Upper lobe of right lung (tissue), 1 donor: ENCODE results near the gene ISG20. TPM values are rescaled to one million over a fixed set of nuclear protein-coding genes. Genes with fewer than 3 reads are reported as not detected.

Experiments used
- ATAC-seq: fragments of 200-7000 bp; cut with Tn5 transposase; one replicate; pipeline ENCODE4 v1.9.1; 2020; ENCODE audit warnings: mild to moderate bottlenecking, moderate library complexity
- DNase-seq: peaks from one replicate; pipeline ENCODE4 v3.0.0-alpha.2; 2020
- H3K27ac ChIP-seq: fragments of 200-600 bp; one replicate; pipeline ENCODE4 v1.8.0; 2022
- H3K27me3 ChIP-seq: fragments of 200-600 bp; one replicate; pipeline ENCODE4 v1.8.0; 2022; ENCODE audit warnings: mild to moderate bottlenecking
- H3K36me3 ChIP-seq: fragments of 200-600 bp; one replicate; pipeline ENCODE4 v1.8.0; 2022
- H3K4me1 ChIP-seq: fragments of 200-600 bp; one replicate; pipeline ENCODE4 v1.8.0; 2022
- H3K4me3 ChIP-seq: fragments of 200-600 bp; one replicate; pipeline ENCODE4 v1.8.0; 2022; ENCODE audit warnings: mild to moderate bottlenecking
- H3K9me3 ChIP-seq: fragments of 200-600 bp; one replicate; pipeline ENCODE4 v1.8.0; 2022
- intact Hi-C: fragments of 100-400 bp; cut with DNase I; formaldehyde crosslinking; loops from one replicate; pipeline ENCODE4 v1.11.0; 2022
- total RNA-seq: library from RNA; stranded (reverse); fragmentation: NEBNext Ultra II Directional; extraction: Animal tissue kit (Norgen Biotek cat#: 25700); gene quantifications from one replicate; pipeline ENCODE4 v1.2.1, GENCODE V29; 2021
- TF ChIP-seq, protein P1 (sequence below): fragments of 200-600 bp; IDR thresholded peaks from one replicate; pipeline ENCODE4 v1.8.0; 2022; ENCODE audit warnings: antibody characterized with exemption
- donor health status: DM: no; HTN: yes; CAD: no; lungs with severe emphysema.

The ISG20 gene
- total RNA-seq, 1 donor from 2014 or later, result 34.9 TPM

GRCh38 chr15:88651971-88652370 lies 13.2 kb downstream of the ISG20 start:
- Histone ChIP-seq H3K9me3 (no peaks in the 10 kb centered on the region), H3K27me3 (no peaks in the 10 kb centered on the region), H3K4me1 (peaks cover 28% of the 10 kb centered on the region), H3K36me3 (no peaks in the 10 kb centered on the region), H3K27ac (no peak overlapping the region), H3K4me3 (no peak overlapping the region)
- no peak for DNase-seq
- intact Hi-C loops, result no loop called here
- TF ChIP-seq, protein P1, sequence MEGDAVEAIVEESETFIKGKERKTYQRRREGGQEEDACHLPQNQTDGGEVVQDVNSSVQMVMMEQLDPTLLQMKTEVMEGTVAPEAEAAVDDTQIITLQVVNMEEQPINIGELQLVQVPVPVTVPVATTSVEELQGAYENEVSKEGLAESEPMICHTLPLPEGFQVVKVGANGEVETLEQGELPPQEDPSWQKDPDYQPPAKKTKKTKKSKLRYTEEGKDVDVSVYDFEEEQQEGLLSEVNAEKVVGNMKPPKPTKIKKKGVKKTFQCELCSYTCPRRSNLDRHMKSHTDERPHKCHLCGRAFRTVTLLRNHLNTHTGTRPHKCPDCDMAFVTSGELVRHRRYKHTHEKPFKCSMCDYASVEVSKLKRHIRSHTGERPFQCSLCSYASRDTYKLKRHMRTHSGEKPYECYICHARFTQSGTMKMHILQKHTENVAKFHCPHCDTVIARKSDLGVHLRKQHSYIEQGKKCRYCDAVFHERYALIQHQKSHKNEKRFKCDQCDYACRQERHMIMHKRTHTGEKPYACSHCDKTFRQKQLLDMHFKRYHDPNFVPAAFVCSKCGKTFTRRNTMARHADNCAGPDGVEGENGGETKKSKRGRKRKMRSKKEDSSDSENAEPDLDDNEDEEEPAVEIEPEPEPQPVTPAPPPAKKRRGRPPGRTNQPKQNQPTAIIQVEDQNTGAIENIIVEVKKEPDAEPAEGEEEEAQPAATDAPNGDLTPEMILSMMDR, result no peak
- ATAC-seq, result no peak

GRCh38 chr15:88652456-88653199 lies 13.8 kb downstream of the ISG20 start:
- no peak for ATAC-seq
- TF ChIP-seq, protein P1, result no peak
- Histone ChIP-seq H3K27me3 (no peaks in the 10 kb centered on the region), H3K4me3 (no peak overlapping the region), H3K4me1 (peaks cover 24% of the 10 kb centered on the region), H3K36me3 (no peaks in the 10 kb centered on the region), H3K9me3 (no peaks in the 10 kb centered on the region), H3K27ac (no peak overlapping the region)
- intact Hi-C loops, result no loop called here
- no peak for DNase-seq

- no peak for DNase-seq
- intact Hi-C loops, result no loop called here
- ATAC-seq, result no peak
These were observed 14.6 kb downstream of the ISG20 start for GRCh38 chr15:88653200-88654064.

DNA sequence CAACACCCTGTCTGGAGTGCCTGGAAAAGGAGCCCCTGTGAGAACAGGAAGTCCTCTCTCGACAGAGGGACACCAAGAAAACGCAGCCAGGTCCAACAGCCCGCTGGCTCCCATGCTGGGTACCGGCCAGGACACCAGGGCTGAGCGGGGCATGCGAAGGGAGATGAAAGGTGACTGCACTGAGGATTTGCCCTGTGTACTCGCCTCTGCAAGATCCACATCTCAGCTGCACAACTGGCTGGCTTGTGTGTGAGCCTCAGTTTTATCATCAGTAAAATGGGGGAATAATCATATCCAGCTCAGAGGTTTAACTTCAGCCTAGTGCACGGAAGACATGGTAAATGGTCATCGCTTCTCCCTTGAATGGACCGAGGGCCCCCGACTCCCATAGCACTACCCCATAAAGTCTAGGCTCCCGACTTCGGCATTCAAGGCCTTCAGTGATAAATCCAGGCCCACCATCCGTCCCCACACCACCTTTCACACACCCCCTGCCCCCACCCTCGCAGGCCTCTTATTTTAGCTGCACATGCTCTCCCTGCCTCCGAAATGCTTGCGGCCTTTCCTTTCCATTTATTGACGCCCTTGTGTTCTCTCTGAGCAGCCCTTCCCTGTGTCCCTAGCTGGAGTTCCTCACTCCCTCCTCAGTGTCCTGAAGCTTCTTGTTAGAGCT lies 15.8 kb downstream of the ISG20 start:
- no peaks in the 10 kb centered on the region for H3K27me3 ChIP-seq
- no peak for DNase-seq
- TF ChIP-seq, protein P1, result no peak
- intact Hi-C loops, result no loop called here
- peaks cover 5% of the 10 kb centered on the region for H3K4me1 ChIP-seq
- no peaks in the 10 kb centered on the region for H3K9me3 ChIP-seq
- no peak overlapping the region for H3K27ac ChIP-seq
- no peak for ATAC-seq
- no peaks in the 10 kb centered on the region for H3K36me3 ChIP-seq
- H3K4me3 ChIP-seq, result no peak overlapping the region

More at GRCh38 chr15:88653200-88654064, 14.6 kb downstream of the ISG20 start:
- no peaks in the 10 kb centered on the region for H3K27me3 ChIP-seq
- no peak overlapping the region for H3K27ac ChIP-seq
- TF ChIP-seq, protein P1, result no peak
- no peak overlapping the region for H3K4me3 ChIP-seq
- H3K4me1 ChIP-seq, result peaks cover 17% of the 10 kb centered on the region
- no peaks in the 10 kb centered on the region for H3K9me3 ChIP-seq
- no peaks in the 10 kb centered on the region for H3K36me3 ChIP-seq

DNA sequence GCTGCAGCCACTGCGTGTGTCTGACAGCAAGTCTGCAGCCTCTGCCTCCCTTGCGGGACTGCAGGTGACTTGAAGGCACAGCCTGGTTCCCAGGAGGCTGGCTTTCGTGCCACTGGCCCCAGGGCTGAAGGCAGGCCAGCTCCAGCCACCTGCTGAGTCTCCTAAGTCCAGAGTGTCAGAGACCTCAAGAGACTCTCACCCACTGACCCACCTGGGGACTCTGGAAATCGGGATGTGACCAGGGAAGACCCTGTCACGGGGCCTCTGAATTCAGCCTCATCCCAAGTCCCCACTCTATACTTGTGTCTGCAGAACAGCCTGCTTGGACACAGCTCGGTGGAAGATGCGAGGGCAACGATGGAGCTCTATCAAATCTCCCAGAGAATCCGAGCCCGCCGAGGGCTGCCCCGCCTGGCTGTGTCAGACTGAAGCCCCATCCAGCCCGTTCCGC lies 16.3 kb downstream of the ISG20 start:
- no peak overlapping the region for H3K4me3 ChIP-seq
- no peaks in the 10 kb centered on the region for H3K27me3 ChIP-seq
- H3K27ac ChIP-seq, result no peak overlapping the region
- ATAC-seq (no peak), DNase-seq (no peak)
- no peaks in the 10 kb centered on the region for H3K4me1 ChIP-seq
- intact Hi-C loops, result no loop called here
- TF ChIP-seq, protein P1, result no peak
- no peaks in the 10 kb centered on the region for H3K36me3 ChIP-seq
- H3K9me3 ChIP-seq, result no peaks in the 10 kb centered on the region
